Epithelial cell of esophagus (primary cell): Measurements from ENCODE around the gene COG3.

Experiments used
- DNase-seq: peaks from one replicate; pipeline ENCODE4 v3.0.0; 2010; ENCODE audit warnings: low read depth
- H3K4me3 ChIP-seq: 2 replicates; pipeline ENCODE4 v1.5.1; 2011; ENCODE audit warnings: mild to moderate bottlenecking, low read length, control low read depth
- CTCF ChIP-seq: IDR thresholded peaks from 2 replicates; pipeline ENCODE4 v1.5.1; 2011; ENCODE audit warnings: low read depth, mild to moderate bottlenecking, low read length, control low read depth, inconsistent platforms; ENCODE audit not compliant: insufficient read depth; ENCODE audit errors: missing control alignments

The COG3 gene

GRCh38 chr13:45536224-45536623, 71.5 kb downstream of the COG3 start:
- TF ChIP-seq CTCF: no peak

GRCh38 chr13:45537516-45537915, 72.8 kb downstream of the COG3 start:
- H3K4me3 ChIP-seq: no peak overlapping the region
- peak; percentile 18 for DNase-seq
- TF ChIP-seq CTCF: no peak

More at GRCh38 chr13:45536224-45536623, 71.5 kb downstream of the COG3 start:
- no peak for DNase-seq
- no peak overlapping the region for H3K4me3 ChIP-seq

- TF ChIP-seq CTCF: no peak
Measured at GRCh38 chr13:45538382-45538781, 73.6 kb downstream of the COG3 start.

GRCh38 chr13:45540195-45540594, 75.5 kb downstream of the COG3 start:
- TF ChIP-seq CTCF: no peak
- no peak for DNase-seq
- H3K4me3 ChIP-seq: no peak overlapping the region

More at GRCh38 chr13:45538382-45538781, 73.6 kb downstream of the COG3 start:
- no peak for DNase-seq
- H3K4me3 ChIP-seq: no peak overlapping the region

- no peak for TF ChIP-seq CTCF
- no peak overlapping the region for H3K4me3 ChIP-seq
- DNase-seq: peak; percentile 35
Measured at GRCh38 chr13:45540864-45541263, 76.1 kb downstream of the COG3 start.

GRCh38 chr13:45541806-45542205, 77.1 kb downstream of the COG3 start:
- DNase-seq: no peak
- H3K4me3 ChIP-seq: no peak overlapping the region
- TF ChIP-seq CTCF: no peak

GRCh38 chr13:45542391-45542790, 77.7 kb downstream of the COG3 start:
- TF ChIP-seq CTCF: no peak
- no peak for DNase-seq
- H3K4me3 ChIP-seq: no peak overlapping the region
